PC-9 (cell line): ENCODE data around the gene HELZ. TPM values are rescaled to one million over a fixed set of nuclear protein-coding genes. Genes with fewer than 3 reads are reported as not detected.
A peak's percentile ranks its signal among the peaks of the same experiment; 100 is the strongest.
"Not testable (repeated sequence)": the region's sequence is repeated elsewhere in the genome, so short reads cannot be mapped to it uniquely, and the experiment has no call there.

Experiments
- BruUV-seq: library from RNA; stranded (reverse); fragments of 400-500 nt; replicated peaks from 2 replicates; lab custom pipeline; 2021; lab: Mats Ljungman, UMichigan
- CTCF ChIA-PET: fragments of 300-600 bp; sonication (Branson Sonifier 250); formaldehyde crosslinking; loops from one replicate; lab custom pipeline; 2022; ENCODE audit warnings: antibody characterized with exemption; lab: Charles Lee
- POLR2A ChIA-PET: fragments of 300-600 bp; sonication (Branson Sonifier 250); formaldehyde crosslinking; loops from one replicate; lab custom pipeline; 2022; ENCODE audit warnings: antibody characterized with exemption; ENCODE audit not compliant: unreplicated experiment; lab: Charles Lee
- DNase-seq, 2 experiments: peaks; one replicate each; pipeline versions ENCODE4 v3.0.0 to v3.0.0-alpha.2; 2015 to 2022; ENCODE audit warnings: mixed read lengths in 1 of 2
- H2AFZ ChIP-seq: fragments of 200-600 bp; sonication (generic); 2 replicates; pipeline ENCODE4 v1.8.1; 2017; ENCODE audit warnings: antibody characterized with exemption
- H3F3A ChIP-seq: fragments of 200-600 bp; sonication (generic); 2 replicates; pipeline ENCODE4 v1.8.1; 2017; ENCODE audit warnings: antibody characterized with exemption, mild to moderate bottlenecking, low read depth; ENCODE audit not compliant: insufficient read depth
- H3K27ac ChIP-seq: fragments of 200-600 bp; sonication (generic); 2 replicates; pipeline ENCODE4 v1.6.1; 2016; ENCODE audit warnings: mixed run types
- H3K27me3 ChIP-seq: fragments of 200-600 bp; sonication (generic); 2 replicates; pipeline ENCODE4 v1.6.1; 2016; ENCODE audit warnings: low read depth, mixed run types; ENCODE audit not compliant: insufficient read depth
- H3K36me3 ChIP-seq: fragments of 200-600 bp; sonication (generic); 2 replicates; pipeline ENCODE4 v1.6.1; 2016; ENCODE audit warnings: low read depth, mixed run types
- H3K4me1 ChIP-seq: fragments of 200-600 bp; sonication (generic); replicated peaks from 2 replicates; pipeline ENCODE4 v1.6.1; 2016; ENCODE audit warnings: mixed run types; ENCODE audit not compliant: insufficient read depth
- H3K4me2 ChIP-seq: fragments of 200-600 bp; sonication (generic); 2 replicates; pipeline ENCODE4 v1.6.1; 2017; ENCODE audit warnings: mixed run types
- H3K4me3 ChIP-seq: fragments of 200-600 bp; sonication (generic); 2 replicates; pipeline ENCODE4 v1.6.1; 2016; ENCODE audit warnings: mixed run types
- H3K79me2 ChIP-seq: fragments of 200-600 bp; sonication (generic); 2 replicates; pipeline ENCODE4 v1.6.1; 2017; ENCODE audit warnings: low read depth, mixed run types
- H3K9me2 ChIP-seq: fragments of 200-600 bp; sonication (generic); 2 replicates; pipeline ENCODE4 v1.8.1; 2017; ENCODE audit warnings: mild to moderate bottlenecking; ENCODE audit not compliant: insufficient read depth
- H3K9me3 ChIP-seq: fragments of 200-600 bp; sonication (generic); 2 replicates; pipeline ENCODE4 v1.8.1; 2016; ENCODE audit warnings: low read depth; ENCODE audit not compliant: insufficient read depth
- H4K20me1 ChIP-seq: fragments of 200-600 bp; sonication (generic); 2 replicates; pipeline ENCODE4 v1.8.1; 2017; ENCODE audit not compliant: insufficient read depth
- EZH2 ChIP-seq: fragments of 200-600 bp; sonication (generic); IDR thresholded peaks from 2 replicates; pipeline ENCODE4 v1.8.0; 2017; ENCODE audit warnings: antibody characterized with exemption, low read depth
- intact Hi-C: fragments of 100-400 bp; cut with micrococcal nuclease; formaldehyde crosslinking; loops from one replicate; pipeline ENCODE4 v1.10.0; 2022; ENCODE audit not compliant: unreplicated experiment
- total RNA-seq: library from RNA; stranded (reverse); gene quantifications from 2 replicates; pipeline ENCODE4 v1.2.3, GENCODE V29; 2021
- TF ChIP-seq, protein P1 (sequence below): fragments of 200-600 bp; sonication (generic); conservative IDR thresholded peaks from 2 replicates; pipeline ENCODE4 v1.6.1; 2017; ENCODE audit warnings: mixed run types, antibody characterized with exemption, mild to moderate bottlenecking, moderate library complexity

The HELZ gene
- total RNA-seq, 1 experiment from 2014 or later = 38.0 TPM

DNA sequence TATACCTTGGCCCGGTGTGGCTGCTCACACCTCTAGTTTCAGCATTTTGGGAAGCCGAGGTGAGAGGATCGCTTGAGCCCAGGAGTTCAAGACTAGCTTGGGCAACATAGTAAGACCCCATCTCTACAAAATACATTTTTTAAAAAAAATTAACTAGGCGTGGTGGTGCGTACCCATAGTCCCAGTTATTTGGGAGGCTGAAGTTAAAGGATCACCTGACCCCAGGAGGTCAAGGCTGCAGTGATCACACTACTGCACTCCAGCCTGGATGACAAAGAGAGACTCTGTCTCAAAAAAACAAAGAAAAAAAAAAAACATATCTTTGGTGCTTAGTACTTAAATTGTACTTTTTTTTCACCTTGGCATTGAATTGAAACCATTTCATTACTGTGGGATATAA lies 101.7 kb downstream of the HELZ start:
- no peak for DNase-seq
- Histone ChIP-seq H3K36me3 (peaks cover 34% of the 10 kb centered on the region; the same call in 1 of the 2 replicates), H3K9me2 (no peaks in the 10 kb centered on the region), H3K79me2 (no peaks in the 10 kb centered on the region), H3K4me3 (no peak overlapping the region), H3K4me2 (no peak overlapping the region), H3K27ac (no peak overlapping the region), H3K27me3 (no peaks in the 10 kb centered on the region), H3K9me3 (no peaks in the 10 kb centered on the region; the same call in 1 of the 2 replicates), H2AFZ (no peak overlapping the region), H3K4me1 (peaks cover 11% of the 10 kb centered on the region), H3F3A (peaks cover 8% of the 10 kb centered on the region; the same call in 1 of the 2 replicates), H4K20me1 (no peaks in the 10 kb centered on the region)
- ChIA-PET POLR2A (no interaction called here), CTCF (no interaction called here)
- BruUV-seq = no TSS peak
- intact Hi-C loops = no loop called here
- TF ChIP-seq EZH2 = no peak

DNA sequence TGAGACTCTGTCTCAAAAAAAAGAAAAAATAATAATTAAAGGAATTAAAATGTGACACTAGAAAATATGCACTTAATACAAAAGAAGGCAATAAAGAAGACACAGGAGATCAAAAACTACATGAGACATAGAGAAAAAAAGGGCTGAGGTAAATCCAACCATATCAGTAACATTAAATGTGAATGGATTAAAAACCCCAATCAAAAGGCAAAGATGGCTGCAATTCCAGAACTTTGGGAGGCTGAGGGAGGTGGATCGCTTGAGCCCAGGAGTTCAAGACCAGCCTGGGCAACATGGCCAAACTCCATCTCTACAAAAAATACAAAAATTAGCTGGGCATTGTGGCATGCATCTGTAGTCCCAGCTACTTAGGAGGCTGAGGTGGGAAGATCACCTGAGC lies 103.0 kb downstream of the HELZ start:
- H3K4me3 ChIP-seq, intact Hi-C loops, POLR2A ChIA-PET, H3K4me2 ChIP-seq, H2AFZ ChIP-seq, H3K9me3 ChIP-seq, H3K27me3 ChIP-seq, H3K9me2 ChIP-seq, BruUV-seq, H3K79me2 ChIP-seq, H3K27ac ChIP-seq, CTCF ChIA-PET, H3F3A ChIP-seq, DNase-seq, H4K20me1 ChIP-seq: not testable (repeated sequence)
- Histone ChIP-seq H3K4me1 (peaks cover 11% of the 10 kb centered on the region), H3K36me3 (peaks cover 34% of the 10 kb centered on the region; the same call in 1 of the 2 replicates)

DNA sequence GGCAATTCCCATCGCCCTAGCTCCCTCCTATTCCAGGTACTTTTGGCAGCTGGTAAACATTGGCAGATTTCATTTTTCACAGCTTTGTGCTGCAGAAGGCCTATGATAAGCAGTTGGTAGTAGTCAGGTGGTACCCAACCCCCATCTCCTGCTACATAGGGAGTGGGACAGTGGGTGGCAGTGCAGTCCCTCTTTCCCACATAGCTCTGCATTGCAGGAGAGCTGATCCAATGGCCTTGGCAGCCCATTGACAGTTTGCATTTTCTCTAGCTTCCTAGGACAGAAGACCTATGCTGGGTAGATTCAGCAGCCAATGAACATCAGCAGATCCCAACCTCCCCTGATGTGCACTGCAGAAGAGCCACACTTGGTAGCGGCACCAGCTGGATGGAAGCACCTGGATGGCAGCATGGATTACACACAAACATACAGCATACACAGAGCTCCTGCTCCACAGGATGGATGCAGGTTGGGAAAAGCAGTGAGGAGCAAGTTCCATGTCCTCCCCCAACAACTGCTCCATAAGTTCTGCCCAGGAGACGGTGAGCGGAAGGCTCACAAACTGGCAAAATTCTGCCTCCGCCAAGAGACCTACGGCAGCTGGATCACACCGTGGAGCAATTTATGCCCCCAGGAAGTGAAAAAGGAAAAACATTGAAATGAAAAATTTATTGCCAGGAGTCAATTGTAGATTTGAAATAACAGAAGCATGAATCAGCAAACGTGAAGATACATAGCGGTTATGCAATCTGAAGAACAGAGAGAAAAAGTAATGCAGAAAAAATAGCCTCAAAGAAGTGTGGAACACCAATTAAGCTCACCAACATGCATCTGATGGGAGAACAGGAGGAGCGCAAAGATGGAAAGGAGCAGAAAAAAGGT lies 105.0 kb downstream of the HELZ start:
- Histone ChIP-seq H3K27me3 (no peaks in the 10 kb centered on the region), H3F3A (peaks cover 8% of the 10 kb centered on the region; the same call in 1 of the 2 replicates), H3K4me3 (no peak overlapping the region), H2AFZ (no peak overlapping the region), H3K27ac (peak overlapping the region; percentile 13; the same call in 1 of the 2 replicates), H3K4me2 (peak overlapping the region; percentile 5; the same call in 1 of the 2 replicates), H3K36me3 (peaks cover 39% of the 10 kb centered on the region; the same call in 1 of the 2 replicates), H3K9me3 (no peaks in the 10 kb centered on the region; the same call in 1 of the 2 replicates), H3K79me2 (no peaks in the 10 kb centered on the region), H3K9me2 (no peaks in the 10 kb centered on the region), H3K4me1 (peaks cover 11% of the 10 kb centered on the region), H4K20me1 (no peaks in the 10 kb centered on the region)
- intact Hi-C loops = no loop called here
- peak in 1 of 2 experiments; percentile 44 for DNase-seq
- ChIA-PET POLR2A (no interaction called here), CTCF (no interaction called here)
- BruUV-seq = no TSS peak
- TF ChIP-seq, protein P1, sequence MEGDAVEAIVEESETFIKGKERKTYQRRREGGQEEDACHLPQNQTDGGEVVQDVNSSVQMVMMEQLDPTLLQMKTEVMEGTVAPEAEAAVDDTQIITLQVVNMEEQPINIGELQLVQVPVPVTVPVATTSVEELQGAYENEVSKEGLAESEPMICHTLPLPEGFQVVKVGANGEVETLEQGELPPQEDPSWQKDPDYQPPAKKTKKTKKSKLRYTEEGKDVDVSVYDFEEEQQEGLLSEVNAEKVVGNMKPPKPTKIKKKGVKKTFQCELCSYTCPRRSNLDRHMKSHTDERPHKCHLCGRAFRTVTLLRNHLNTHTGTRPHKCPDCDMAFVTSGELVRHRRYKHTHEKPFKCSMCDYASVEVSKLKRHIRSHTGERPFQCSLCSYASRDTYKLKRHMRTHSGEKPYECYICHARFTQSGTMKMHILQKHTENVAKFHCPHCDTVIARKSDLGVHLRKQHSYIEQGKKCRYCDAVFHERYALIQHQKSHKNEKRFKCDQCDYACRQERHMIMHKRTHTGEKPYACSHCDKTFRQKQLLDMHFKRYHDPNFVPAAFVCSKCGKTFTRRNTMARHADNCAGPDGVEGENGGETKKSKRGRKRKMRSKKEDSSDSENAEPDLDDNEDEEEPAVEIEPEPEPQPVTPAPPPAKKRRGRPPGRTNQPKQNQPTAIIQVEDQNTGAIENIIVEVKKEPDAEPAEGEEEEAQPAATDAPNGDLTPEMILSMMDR = no peak
- TF ChIP-seq EZH2 = no peak

DNA sequence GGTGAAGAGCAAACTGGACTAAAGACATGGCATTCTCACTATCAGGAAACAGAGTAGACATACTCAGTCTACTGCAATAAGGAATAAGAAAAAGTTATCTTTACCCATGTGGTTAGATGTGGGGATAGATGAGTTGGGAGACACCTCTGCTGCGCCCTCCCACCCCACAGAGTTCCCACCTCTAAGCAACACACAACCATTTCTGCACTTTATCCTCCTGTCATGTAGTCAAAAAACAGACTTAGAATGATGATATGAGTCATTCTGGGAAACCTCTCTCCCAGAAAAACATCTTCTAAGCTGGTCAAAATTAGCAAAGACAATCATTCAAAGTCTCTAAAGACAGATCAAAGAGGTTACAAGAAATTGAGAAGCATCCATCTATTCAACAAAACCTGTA lies 105.7 kb downstream of the HELZ start:
- H3K9me2 ChIP-seq = no peaks in the 10 kb centered on the region
- no peaks in the 10 kb centered on the region for H3K79me2 ChIP-seq
- POLR2A ChIA-PET = no interaction called here
- H3K4me3 ChIP-seq = no peak overlapping the region
- H4K20me1 ChIP-seq = no peaks in the 10 kb centered on the region
- BruUV-seq = no TSS peak
- peaks cover 11% of the 10 kb centered on the region for H3K4me1 ChIP-seq
- intact Hi-C loops = no loop called here
- TF ChIP-seq EZH2 = no peak
- TF ChIP-seq, protein P1 = no peak
- DNase-seq = no peak
- peaks cover 8% of the 10 kb centered on the region; the same call in 1 of the 2 replicates for H3F3A ChIP-seq
- CTCF ChIA-PET = no interaction called here
- no peak overlapping the region for H3K4me2 ChIP-seq
- H3K36me3 ChIP-seq = peaks cover 38% of the 10 kb centered on the region; the same call in 1 of the 2 replicates
- no peak overlapping the region for H3K27ac ChIP-seq
- H2AFZ ChIP-seq = no peak overlapping the region
- no peaks in the 10 kb centered on the region for H3K27me3 ChIP-seq
- H3K9me3 ChIP-seq = no peaks in the 10 kb centered on the region; the same call in 1 of the 2 replicates
